EH (cell line): Measurements from ENCODE around the gene CD274.
"Not testable (repeated sequence)": the region's sequence is repeated elsewhere in the genome, so short reads cannot be mapped to it uniquely, and the experiment has no call there.

Experiments used
- DNase-seq: peaks from one replicate; pipeline ENCODE4 v3.0.0-alpha.2; 2015; ENCODE audit warnings: low read depth

CD274 gene

GRCh38 chr9:5450359-5451091, at the start of gene CD274:
TSS of gene CD274 (plus strand) at chr9:5450542. CDS start at chr9:5456114, 5,572 bp downstream.
- DNase-seq = peak; percentile 89

GRCh38 chr9:5402217-5402616, 48.1 kb upstream of the CD274 start:
- DNase-seq = no peak

GRCh38 chr9:5408596-5408995, 41.7 kb upstream of the CD274 start:
- DNase-seq = no peak

- no peak for DNase-seq
Observed at GRCh38 chr9:5416953-5417352, 33.4 kb upstream of the CD274 start.

GRCh38 chr9:5418481-5418880, 31.9 kb upstream of the CD274 start:
- no peak for DNase-seq

- DNase-seq = no peak
Observed at GRCh38 chr9:5419987-5420386, 30.4 kb upstream of the CD274 start.

- no peak for DNase-seq
Observed at GRCh38 chr9:5421163-5421562, 29.2 kb upstream of the CD274 start.

GRCh38 chr9:5422276-5422675, 28.1 kb upstream of the CD274 start:
- no peak for DNase-seq

- DNase-seq = peak; percentile 36
Observed at GRCh38 chr9:5425006-5425628, 25.2 kb upstream of the CD274 start.

GRCh38 chr9:5427005-5427404, 23.3 kb upstream of the CD274 start:
- DNase-seq = no peak

- no peak for DNase-seq
Observed at GRCh38 chr9:5428172-5428571, 22.2 kb upstream of the CD274 start.

- DNase-seq = no peak
Observed at GRCh38 chr9:5428794-5429528, 21.4 kb upstream of the CD274 start.

- DNase-seq = no peak
Observed at GRCh38 chr9:5429873-5430564, 20.3 kb upstream of the CD274 start.

GRCh38 chr9:5430912-5431311, 19.4 kb upstream of the CD274 start:
- DNase-seq = peak; percentile 9

- not testable (repeated sequence) for DNase-seq
Observed at GRCh38 chr9:5432890-5433289, 17.5 kb upstream of the CD274 start.

- DNase-seq = not testable (repeated sequence)
Observed at GRCh38 chr9:5433328-5433727, 17.0 kb upstream of the CD274 start.

GRCh38 chr9:5433841-5434810, 16.2 kb upstream of the CD274 start:
- DNase-seq = not testable (repeated sequence)

- peak; percentile 25 for DNase-seq
Observed at GRCh38 chr9:5435912-5436311, 14.4 kb upstream of the CD274 start.

GRCh38 chr9:5436441-5436840, 13.9 kb upstream of the CD274 start:
- no peak for DNase-seq

GRCh38 chr9:5437254-5438216, 12.8 kb upstream of the CD274 start, which contains the start of gene PLGRKT:
TSS of gene PLGRKT (minus strand) at chr9:5437925. CDS start at chr9:5431977, 5,948 bp downstream.
- DNase-seq = peak; percentile 93
